ENCODE data around the gene PPP2R3C. TPM values are rescaled to one million over a fixed set of nuclear protein-coding genes. Genes with fewer than 3 reads are reported as not detected.
"Not testable (repeated sequence)": the region's sequence is repeated elsewhere in the genome, so short reads cannot be mapped to it uniquely, and the experiment has no call there.

PPP2R3C gene
- total RNA-seq, 1 experiment from 2014 or later = 19.6 TPM

DNA sequence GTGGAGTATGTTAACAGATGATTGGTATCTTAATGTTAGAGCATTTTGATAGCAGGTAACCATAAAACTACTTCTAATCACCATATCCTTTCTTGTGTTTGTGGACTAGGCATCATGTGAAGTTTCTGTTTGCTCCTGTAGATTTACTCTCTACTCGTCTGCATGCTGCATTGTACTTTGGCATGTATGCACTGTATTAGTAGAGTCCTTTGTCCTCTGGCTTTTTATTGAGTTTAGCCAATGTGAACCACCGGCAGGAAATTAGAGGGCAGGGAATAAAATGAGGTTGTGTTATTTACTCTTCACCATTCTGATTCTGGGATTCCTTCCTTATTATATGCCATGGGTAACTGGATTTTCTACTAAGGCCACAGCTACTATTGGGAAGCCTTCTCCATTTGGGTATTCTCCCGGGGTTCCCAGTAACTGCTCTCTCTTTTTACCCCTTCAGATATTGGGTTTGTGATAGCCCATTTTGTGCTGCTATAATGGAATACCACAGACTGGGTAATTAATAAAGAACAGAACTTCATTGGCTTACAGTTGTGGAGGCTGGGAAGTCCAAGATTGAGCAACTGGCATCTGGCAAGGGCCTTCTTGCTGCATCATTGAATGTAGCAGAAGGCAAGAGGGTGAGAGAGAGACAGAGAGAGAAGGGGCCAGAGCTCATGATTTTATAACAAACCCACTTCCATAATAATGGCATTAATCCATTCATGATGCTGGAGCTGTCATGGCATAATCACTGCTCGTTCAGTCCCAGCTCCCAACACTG is 53.4 kb downstream of the PPP2R3C start:
- no peaks in the 10 kb centered on the region for H3K4me1 ChIP-seq (ENCODE audit: control insufficient read depth, insufficient read depth, low read length)
- intact Hi-C loops (cut with micrococcal nuclease; ENCODE audit: unreplicated experiment) = no loop called here
- H3K36me3 ChIP-seq (ENCODE audit: control insufficient read depth, insufficient read depth, low read length) = no peaks in the 10 kb centered on the region
- ChIA-PET CTCF (no interaction called here), POLR2A (interaction anchor here (0.6 kb wide), 1 partner anchor 16 kb away, joined by 3 read pairs; no protein-coding TSS in a partner anchor)
- no peak overlapping the region for H3K27ac ChIP-seq (ENCODE audit: low read length)
- no peaks in the 10 kb centered on the region for H3K9me3 ChIP-seq (ENCODE audit: control insufficient read depth, insufficient read depth, low read depth, low read length)
- DNase-seq (ENCODE audit: low read depth, low spot score) = no peak
- no peak overlapping the region for H3K4me3 ChIP-seq (ENCODE audit: low read depth in 2 of 2, low read length in 2 of 2)
- no peaks in the 10 kb centered on the region for H3K27me3 ChIP-seq (ENCODE audit: control insufficient read depth, insufficient read depth, low read length)
- no TSS peak for BruUV-seq (replicated peaks)
- no peak for ATAC-seq
- TF ChIP-seq SIN3A (IDR thresholded peaks at IDR 0.05; ENCODE audit: borderline replicate concordance, insufficient read depth, low read depth, low read length) (no peak), CTCF (IDR thresholded peaks at IDR 0.05) (no peak), TCF7L2 (IDR thresholded peaks at IDR 0.05; ENCODE audit: low read depth, low read length) (no peak), POLR2AphosphoS5 (IDR thresholded peaks at IDR 0.05; ENCODE audit: low read depth, low read length) (no peak)
- TF ChIP-seq, protein P1, sequence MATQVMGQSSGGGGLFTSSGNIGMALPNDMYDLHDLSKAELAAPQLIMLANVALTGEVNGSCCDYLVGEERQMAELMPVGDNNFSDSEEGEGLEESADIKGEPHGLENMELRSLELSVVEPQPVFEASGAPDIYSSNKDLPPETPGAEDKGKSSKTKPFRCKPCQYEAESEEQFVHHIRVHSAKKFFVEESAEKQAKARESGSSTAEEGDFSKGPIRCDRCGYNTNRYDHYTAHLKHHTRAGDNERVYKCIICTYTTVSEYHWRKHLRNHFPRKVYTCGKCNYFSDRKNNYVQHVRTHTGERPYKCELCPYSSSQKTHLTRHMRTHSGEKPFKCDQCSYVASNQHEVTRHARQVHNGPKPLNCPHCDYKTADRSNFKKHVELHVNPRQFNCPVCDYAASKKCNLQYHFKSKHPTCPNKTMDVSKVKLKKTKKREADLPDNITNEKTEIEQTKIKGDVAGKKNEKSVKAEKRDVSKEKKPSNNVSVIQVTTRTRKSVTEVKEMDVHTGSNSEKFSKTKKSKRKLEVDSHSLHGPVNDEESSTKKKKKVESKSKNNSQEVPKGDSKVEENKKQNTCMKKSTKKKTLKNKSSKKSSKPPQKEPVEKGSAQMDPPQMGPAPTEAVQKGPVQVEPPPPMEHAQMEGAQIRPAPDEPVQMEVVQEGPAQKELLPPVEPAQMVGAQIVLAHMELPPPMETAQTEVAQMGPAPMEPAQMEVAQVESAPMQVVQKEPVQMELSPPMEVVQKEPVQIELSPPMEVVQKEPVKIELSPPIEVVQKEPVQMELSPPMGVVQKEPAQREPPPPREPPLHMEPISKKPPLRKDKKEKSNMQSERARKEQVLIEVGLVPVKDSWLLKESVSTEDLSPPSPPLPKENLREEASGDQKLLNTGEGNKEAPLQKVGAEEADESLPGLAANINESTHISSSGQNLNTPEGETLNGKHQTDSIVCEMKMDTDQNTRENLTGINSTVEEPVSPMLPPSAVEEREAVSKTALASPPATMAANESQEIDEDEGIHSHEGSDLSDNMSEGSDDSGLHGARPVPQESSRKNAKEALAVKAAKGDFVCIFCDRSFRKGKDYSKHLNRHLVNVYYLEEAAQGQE (IDR thresholded peaks at IDR 0.05; ENCODE audit: insufficient read depth in 1 of 2, low read depth in 2 of 2, low read length in 1 of 2) = no peak
- in situ Hi-C loops (cut with HindIII; ENCODE audit: low pct_unique_long_range_greater_than_20kb, low sequenced_read_pairs) = no loop called here

- DNase-seq (ENCODE audit: low read depth, low spot score); BruUV-seq (replicated peaks); H3K27ac ChIP-seq (ENCODE audit: low read length); POLR2A ChIA-PET; ATAC-seq; H3K36me3 ChIP-seq (ENCODE audit: control insufficient read depth, insufficient read depth, low read length); H3K4me3 ChIP-seq (ENCODE audit: low read depth in 2 of 2, low read length in 2 of 2); H3K4me1 ChIP-seq (ENCODE audit: control insufficient read depth, insufficient read depth, low read length); H3K9me3 ChIP-seq (ENCODE audit: control insufficient read depth, insufficient read depth, low read depth, low read length); intact Hi-C loops (cut with micrococcal nuclease; ENCODE audit: unreplicated experiment); in situ Hi-C loops (cut with HindIII; ENCODE audit: low pct_unique_long_range_greater_than_20kb, low sequenced_read_pairs); H3K27me3 ChIP-seq (ENCODE audit: control insufficient read depth, insufficient read depth, low read length): not testable (repeated sequence)
- CTCF ChIA-PET = interaction anchor here (0.6 kb wide), 2 partner anchors 232 to 302 kb away, joined by 5 to 6 read pairs; no protein-coding TSS in a partner anchor
These were observed 56.1 kb downstream of the PPP2R3C start for GRCh38 chr14:35065731-35066130.

GRCh38 chr14:35061113-35061791 is 60.5 kb downstream of the PPP2R3C start:
- H3K4me1 ChIP-seq (ENCODE audit: control insufficient read depth, insufficient read depth, low read length); H3K9me3 ChIP-seq (ENCODE audit: control insufficient read depth, insufficient read depth, low read depth, low read length); in situ Hi-C loops (cut with HindIII; ENCODE audit: low pct_unique_long_range_greater_than_20kb, low sequenced_read_pairs); DNase-seq (ENCODE audit: low read depth, low spot score); BruUV-seq (replicated peaks); H3K27me3 ChIP-seq (ENCODE audit: control insufficient read depth, insufficient read depth, low read length); H3K4me3 ChIP-seq (ENCODE audit: low read depth in 2 of 2, low read length in 2 of 2); intact Hi-C loops (cut with micrococcal nuclease; ENCODE audit: unreplicated experiment); H3K36me3 ChIP-seq (ENCODE audit: control insufficient read depth, insufficient read depth, low read length); ATAC-seq; CTCF ChIA-PET; H3K27ac ChIP-seq (ENCODE audit: low read length): not testable (repeated sequence)
- POLR2A ChIA-PET = interaction anchor here (0.7 kb wide), 1 partner anchor 11 kb away, joined by 14 read pairs; no protein-coding TSS in a partner anchor

Measured in Panc1 (cell line).